Measurements from ENCODE around the gene RLN1.
A peak's percentile ranks its signal among the peaks of the same experiment; 100 is the strongest.
"Not testable (repeated sequence)": the region's sequence is repeated elsewhere in the genome, so short reads cannot be mapped to it uniquely, and the experiment has no call there.

RLN1 gene, protein sequence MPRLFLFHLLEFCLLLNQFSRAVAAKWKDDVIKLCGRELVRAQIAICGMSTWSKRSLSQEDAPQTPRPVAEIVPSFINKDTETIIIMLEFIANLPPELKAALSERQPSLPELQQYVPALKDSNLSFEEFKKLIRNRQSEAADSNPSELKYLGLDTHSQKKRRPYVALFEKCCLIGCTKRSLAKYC

DNA sequence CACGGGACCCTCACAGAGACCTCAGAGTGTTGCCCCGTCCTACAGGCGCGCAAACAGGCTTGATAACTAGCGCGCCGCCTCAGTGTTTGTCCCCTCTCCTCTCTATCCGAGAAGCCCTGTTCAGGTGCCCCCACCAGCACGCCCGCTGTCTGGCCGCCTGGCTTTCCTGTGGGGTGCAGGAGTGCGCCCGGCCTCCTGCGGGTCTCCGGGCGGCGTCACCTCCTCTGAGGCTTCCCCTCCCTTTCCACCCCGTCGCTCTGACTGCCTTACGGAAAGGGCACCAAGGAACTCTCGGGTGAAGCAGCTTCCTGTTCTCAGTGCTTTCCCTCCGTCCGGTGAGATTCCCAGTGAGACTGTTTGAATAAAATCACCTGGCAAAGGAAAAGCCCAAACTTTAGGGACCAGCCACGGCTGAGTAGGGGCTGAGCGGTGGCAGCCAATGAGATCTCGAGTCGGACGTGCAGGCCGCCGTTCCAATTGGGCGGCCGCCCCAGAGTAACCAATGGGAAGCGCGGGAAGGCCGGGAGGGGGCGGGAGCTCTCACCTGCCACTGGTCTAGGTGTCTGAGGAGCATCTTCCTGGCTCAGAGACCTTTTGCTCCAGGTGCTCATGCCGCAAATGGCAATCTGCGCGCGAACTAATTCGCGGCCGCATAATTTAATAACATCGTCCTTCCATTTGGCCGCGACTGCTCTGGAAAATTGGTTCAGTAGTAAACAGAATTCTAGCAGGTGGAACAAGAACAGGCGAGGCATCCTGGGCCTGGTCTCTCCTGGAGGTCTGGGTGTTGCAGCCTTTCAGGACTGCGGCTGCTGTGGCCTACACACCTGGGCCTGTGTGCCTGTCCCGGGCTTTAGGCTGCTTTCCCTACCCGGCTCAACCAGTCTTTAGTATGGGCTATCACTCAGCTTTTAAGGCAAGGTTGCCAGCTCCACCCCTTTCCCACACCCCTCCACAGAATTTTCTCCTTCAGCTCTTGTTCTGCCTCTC, at the start of gene RLN1:
Gene RLN1 (minus strand): TSS at position 885 of the 990 bp plus-strand sequence. CDS start 130 bp downstream, at position 755.
- DNase-seq = peak; percentile 20

DNA sequence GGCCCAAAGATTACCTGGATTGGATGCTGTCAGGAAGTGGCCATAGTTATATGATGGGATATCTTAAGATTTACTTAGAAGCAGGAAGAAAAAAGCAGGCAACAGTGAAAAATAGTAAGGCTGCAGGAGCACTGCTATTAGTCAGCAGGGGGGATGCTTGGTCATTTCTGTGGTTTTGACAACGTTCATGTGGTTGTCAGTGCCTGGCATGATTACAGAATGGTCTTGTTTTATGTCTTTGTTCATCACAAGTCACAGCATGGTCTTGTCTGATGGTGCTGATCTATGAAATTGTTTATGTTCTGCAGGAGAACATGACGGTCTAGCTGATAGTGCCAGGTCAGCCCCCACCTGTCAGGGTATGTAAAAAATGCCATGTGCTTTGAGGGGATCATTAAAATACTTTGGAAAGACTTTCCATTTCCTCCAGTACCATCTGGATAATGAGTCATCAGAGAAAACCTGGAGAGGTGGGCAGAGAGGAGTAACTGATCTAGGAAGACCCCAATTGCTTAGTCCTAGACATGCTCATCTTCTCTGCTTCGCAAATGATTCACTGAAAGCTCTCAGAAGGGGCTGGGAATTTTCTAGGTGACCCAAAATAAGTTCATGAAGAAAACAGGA, 49.5 kb upstream of the RLN1 start:
- peak; percentile 95 for DNase-seq

GRCh38 chr9:5388026-5388819, 48.5 kb upstream of the RLN1 start:
- DNase-seq = peak; percentile 73

DNA sequence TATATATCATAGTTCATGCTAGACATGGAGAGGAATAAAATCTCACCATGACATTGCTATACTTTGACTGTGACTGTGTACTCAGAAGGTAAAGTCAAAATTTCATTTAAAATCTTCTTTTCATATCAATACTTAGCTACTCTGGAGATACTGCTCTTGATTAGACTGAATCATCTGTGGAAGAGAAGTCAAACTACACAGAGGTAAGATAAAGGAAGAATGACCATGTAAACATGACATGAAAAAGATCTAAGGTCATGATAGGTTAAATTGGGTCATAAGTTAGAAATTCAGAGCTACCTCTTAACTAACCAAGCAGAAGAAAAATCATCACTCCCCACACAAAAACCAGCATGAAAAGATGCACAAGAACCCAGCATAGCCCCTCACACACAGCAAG, 44.8 kb upstream of the RLN1 start:
- DNase-seq = peak; percentile 27

DNA sequence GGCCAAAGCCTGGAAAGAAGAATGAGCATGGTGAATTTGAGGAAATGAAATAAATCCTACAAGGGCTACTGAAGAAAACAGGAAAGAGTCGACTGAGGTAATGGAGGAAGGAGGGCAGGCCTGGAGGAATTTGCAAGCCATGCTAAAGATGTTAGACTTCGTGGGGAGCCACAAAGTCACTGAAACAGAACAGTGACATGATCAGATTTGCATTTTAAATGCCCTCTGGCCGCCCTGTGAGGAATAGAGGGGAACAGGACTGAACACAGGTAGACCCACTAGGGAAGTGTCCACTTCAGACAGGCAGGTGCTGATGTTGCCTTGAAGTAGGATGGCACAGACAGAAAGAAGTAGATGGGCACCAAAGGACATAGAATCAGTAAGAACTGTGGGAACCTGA, 42.8 kb upstream of the RLN1 start:
- DNase-seq = no peak

- DNase-seq = no peak
These were observed 36.3 kb upstream of the RLN1 start for GRCh38 chr9:5375790-5376477.

DNA sequence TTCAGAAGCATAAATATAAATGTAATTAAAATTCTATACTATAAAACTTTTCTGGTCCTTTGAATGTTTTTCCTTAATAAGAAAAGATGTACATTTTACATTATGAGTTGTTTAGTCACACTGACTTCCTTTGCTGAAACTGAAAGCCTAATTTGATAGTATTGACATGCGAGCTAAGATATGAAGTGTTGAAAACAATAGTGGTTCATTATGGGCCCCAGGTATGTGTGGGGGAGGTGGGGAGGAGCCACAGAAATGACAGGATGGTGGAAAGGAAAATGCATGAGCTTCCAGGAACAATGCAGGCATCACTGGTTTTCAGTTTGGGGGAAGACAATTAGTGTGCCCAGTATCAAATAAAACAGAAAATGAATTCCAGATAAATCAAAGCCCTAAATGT, 35.4 kb upstream of the RLN1 start:
- DNase-seq = no peak

GRCh38 chr9:5364294-5365024, 24.8 kb upstream of the RLN1 start:
- no peak for DNase-seq

DNA sequence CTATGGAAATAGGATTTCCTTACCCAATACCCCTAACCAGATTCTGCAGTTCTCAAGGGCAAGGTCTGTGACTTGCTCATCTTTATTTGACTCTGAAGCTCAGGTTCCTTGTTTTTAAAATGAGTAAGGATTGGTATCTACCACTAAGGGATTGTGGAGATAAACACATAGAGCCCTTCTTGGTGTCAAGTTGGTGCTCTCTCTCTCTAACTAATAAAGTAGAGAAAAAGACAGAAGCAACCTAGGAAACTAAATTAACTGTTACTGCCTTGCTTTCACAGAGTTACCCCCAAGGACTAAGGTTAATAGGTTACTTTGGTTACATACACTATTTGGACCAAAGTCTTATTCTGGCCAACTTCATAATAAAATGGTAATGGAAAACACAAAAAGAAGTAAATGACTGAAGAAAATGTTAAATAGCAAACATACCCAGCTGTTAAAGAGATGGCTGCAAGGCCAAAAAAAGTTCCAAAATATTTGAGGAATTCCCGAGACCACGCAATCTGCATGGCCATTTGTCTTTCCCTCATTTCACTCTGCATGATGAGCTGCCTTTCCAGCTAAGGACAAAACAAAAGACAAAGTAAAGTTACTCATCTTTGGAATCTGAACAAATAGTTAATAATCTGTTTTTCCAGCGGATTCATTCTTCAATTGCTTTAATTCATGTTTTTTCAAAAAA, 21.8 kb upstream of the RLN1 start:
- no peak for DNase-seq

GRCh38 chr9:5360341-5360740, 20.7 kb upstream of the RLN1 start:
- no peak for DNase-seq

DNA sequence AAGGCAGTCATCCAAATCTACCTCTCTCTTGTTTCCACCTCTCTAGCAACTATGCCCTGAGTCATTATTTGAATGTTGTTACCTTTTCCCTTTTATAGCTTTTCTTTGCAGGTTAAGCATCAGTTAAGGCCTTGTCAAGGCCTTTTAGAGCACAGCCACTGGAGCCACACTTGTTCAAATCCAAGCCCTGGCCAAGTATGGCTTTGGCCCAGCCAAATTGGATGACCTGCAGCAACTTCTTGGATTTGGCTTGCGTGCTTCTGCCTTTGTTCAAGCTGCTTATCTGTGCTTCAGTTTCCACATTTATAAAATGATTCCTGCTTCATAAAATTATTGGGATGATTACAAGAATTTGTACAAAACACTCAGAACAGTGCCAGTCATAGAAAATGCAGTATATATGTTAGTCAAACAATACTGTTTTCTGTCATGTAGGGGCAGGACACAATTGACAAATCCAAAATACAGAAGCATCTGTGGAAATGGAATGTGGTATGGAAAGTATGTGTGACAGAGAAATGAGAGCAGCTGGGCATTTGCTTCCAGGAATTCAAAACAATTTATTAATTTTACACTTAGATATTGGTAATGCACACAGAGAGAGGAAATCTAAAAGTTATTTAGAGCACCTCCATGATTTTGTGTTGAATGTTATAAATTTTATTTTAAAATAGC, 17.9 kb upstream of the RLN1 start:
- DNase-seq = no peak

DNA sequence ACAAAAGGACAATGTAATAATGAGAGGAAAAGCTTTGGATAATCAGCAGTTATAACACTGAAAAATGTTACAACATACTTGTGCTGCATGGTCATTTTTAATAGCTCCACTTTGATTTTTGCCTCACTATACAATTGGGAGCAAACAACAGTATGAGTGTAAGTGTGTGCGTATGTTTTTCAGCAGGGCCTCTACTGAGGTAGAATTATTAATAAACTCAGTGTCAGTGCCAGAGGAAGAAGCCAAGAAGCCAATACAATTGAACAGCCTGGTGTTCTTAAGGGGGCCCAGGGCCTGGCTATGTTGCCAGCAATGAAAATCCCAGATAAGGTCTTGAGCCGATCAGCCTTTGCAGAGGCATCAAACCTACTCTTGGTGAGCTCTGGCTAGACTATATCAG, 16.1 kb upstream of the RLN1 start:
- DNase-seq = no peak

DNA sequence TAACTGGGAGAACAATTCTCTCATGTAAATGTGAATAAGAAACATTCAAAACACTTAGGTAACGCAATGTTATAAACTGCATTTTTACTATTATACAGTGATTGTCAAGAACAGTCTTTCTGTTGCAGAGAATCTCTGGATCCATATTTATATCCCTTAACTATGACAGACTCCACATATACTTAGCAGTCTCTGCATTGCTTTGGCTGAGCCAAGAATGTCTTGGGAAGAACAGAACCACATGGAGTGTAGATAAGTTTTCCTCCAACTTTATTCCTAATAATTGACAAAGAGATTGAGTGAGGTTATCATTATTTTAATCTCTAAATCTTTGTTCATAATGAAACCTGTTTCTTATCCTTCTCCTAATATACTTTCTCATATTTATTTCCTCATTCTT, 15.6 kb upstream of the RLN1 start:
- no peak for DNase-seq

- DNase-seq = no peak
These were observed 14.5 kb upstream of the RLN1 start for GRCh38 chr9:5354184-5354583.

- no peak for DNase-seq
These were observed 13.1 kb upstream of the RLN1 start for GRCh38 chr9:5352637-5353248.

DNA sequence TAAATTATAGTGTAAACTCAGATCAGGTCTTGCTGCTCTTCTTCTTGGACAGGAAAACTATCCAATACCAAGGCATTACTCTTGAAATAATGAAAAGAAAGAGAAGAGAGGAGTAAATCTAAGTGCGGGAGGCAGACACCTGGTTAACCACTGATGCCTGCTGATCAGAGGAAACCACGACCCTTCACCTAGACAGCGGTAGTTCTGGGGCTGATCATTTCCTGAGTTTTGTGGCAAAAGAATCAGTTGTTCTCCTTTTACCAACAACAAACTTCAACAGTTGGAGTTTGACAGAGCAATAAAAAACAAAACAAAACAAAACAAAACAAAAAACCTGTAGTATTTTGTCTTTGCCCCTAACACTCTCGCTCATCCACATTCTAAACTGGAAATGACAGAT, 3.0 kb downstream of the RLN1 start:
- no peak for DNase-seq

DNA sequence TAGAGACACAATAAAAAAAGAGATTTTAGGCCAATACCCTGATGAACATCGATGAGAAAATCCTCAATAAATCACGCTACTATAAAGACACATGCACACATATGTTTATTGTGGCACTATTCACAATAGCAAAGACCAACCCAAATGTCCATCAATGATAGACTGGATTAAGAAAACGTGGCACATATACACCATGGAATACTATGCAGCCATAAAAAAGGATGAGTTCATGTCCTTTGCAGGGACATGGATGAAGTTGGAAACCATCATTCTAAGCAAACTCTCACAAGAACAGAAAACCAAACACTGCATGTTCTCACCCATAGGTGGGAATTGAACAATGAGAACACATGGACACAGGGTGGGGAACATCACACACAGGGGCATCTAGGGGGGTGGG, 8.4 kb downstream of the RLN1 start:
- not testable (repeated sequence) for DNase-seq

- no peak for DNase-seq
These were observed 12.7 kb downstream of the RLN1 start for GRCh38 chr9:5326893-5327548.

GRCh38 chr9:5326187-5326586, 13.5 kb downstream of the RLN1 start:
- DNase-seq = no peak

Measured in hematopoietic multipotent progenitor cell treated with erythropoietin and hydrocortisone succinate and interleukin-3 and kit ligand, for 4 days (in vitro differentiated cells).